Mammary microvascular endothelial cell (primary cell): ENCODE data around the gene TARDBP. TPM values are rescaled to one million over a fixed set of nuclear protein-coding genes. Genes with fewer than 3 reads are reported as not detected.

Experiments used
- total RNA-seq: library from RNA; depleted of rRNA; stranded (reverse); fragments of >200 nt; gene quantifications from 2 replicates; pipeline ENCODE4 v1.2.3, GENCODE V29; 2015

The TARDBP gene
- total RNA-seq = 48.0 and 66.1 TPM in 2 replicates

GRCh38 chr1:11012260-11013159 is at the start of gene TARDBP:
TARDBP (plus strand) TSS chr1:11012654; CDS start chr1:11013728, 1,074 bp downstream.

GRCh38 chr1:11046625-11047365 is 34.3 kb downstream of the TARDBP start, which contains the start of gene MASP2:
MASP2 (minus strand) TSS chr1:11047239; CDS start chr1:11047207, 32 bp downstream.

DNA sequence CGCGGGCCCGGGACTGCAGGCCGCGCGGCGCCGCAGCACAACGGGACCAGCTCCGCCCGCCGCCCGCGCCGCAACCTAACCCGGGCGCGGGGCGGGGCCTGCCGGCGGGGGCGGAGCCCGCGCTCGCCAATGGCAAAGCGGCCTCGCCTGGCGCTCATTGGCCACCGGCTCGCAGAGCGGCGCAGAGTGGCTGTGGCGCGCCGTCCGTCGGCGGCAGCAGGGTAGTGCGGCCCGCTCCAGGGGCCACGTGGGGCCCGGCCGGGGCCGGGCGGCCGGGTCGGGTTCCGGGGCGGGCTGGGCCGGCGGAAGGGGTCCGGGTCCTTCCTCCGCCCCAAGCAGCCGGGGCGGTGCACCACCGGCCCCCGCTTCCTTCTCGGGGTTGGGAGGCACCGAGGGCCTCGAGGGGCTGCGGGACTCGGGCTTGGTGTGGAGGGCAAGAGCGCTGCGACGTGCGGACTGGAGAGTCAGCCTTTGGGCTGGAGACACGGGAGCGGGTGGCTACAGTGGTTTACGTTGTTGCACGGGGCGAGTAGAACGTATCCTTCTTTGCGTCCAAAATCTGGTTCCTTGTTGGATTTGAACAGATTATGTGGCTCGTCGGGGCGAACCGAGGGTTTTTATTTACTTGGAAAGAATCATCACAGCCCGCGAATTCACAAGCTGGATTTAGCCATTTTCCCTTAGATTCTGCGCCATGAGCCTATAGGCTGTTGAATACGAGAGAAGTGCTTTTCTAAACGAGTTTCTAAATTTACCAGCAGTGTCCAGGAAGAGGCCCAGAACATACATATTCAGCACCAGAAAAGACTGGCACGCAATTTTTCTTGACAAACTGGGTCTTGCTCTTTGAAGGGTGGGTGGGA is 47.7 kb downstream of the TARDBP start, which contains the start of gene SRM:
SRM (minus strand) TSS at position 51 of the 863 bp plus-strand sequence. CDS start 75 bp downstream, outside the sequence.

Other genes with a start within 250 kb of the TARDBP start
- 3.6 and 6.7 TPM in 2 replicates for gene CASZ1, start 216.0 kb upstream of the TARDBP start, total RNA-seq
- not detected in 2 replicates for gene MASP2, start 34.6 kb downstream of the TARDBP start, total RNA-seq
- 78.9 and 93.3 TPM in 2 replicates for gene SRM, start 47.4 kb downstream of the TARDBP start, total RNA-seq
- 68.7 and 72.2 TPM in 2 replicates for gene EXOSC10, start 87.2 kb downstream of the TARDBP start, total RNA-seq
- gene ANGPTL7, start 176.7 kb downstream of the TARDBP start, total RNA-seq = not detected in 2 replicates
- 46.5 and 50.9 TPM in 2 replicates for gene MTOR, start 249.9 kb downstream of the TARDBP start, total RNA-seq